Ishikawa (cell line): ENCODE data around the gene ITIH3.

Experiments
- CEBPB ChIP-seq: IDR thresholded peaks from 2 replicates; pipeline ENCODE4 v1.6.1; 2012
- CREB1 ChIP-seq: IDR thresholded peaks from 2 replicates; pipeline ENCODE4 v1.6.1; 2012; ENCODE audit warnings: low read depth
- EGR1 ChIP-seq: IDR thresholded peaks from 2 replicates; pipeline ENCODE4 v1.6.1; 2012
- EP300 ChIP-seq: IDR thresholded peaks from 2 replicates; pipeline ENCODE4 v1.6.1; 2012; ENCODE audit warnings: borderline replicate concordance
- FOXM1 ChIP-seq: IDR thresholded peaks from 2 replicates; pipeline ENCODE4 v1.6.1; 2012; ENCODE audit warnings: low read depth, borderline replicate concordance
- MAX ChIP-seq: IDR thresholded peaks from 2 replicates; pipeline ENCODE4 v1.6.1; 2012
- NFIC ChIP-seq: IDR thresholded peaks from 2 replicates; pipeline ENCODE4 v1.6.1; 2012
- RAD21 ChIP-seq: IDR thresholded peaks from 2 replicates; pipeline ENCODE4 v1.6.1; 2012; ENCODE audit warnings: low read depth
- REST ChIP-seq: IDR thresholded peaks from 2 replicates; pipeline ENCODE4 v1.6.1; 2012; ENCODE audit warnings: low read depth, mild to moderate bottlenecking
- TAF1 ChIP-seq: IDR thresholded peaks from 2 replicates; pipeline ENCODE4 v1.6.1; 2012; ENCODE audit warnings: low read depth, mild to moderate bottlenecking
- TCF12 ChIP-seq: IDR thresholded peaks from 2 replicates; pipeline ENCODE4 v1.6.1; 2012; ENCODE audit warnings: low read depth
- TEAD4 ChIP-seq: IDR thresholded peaks from 2 replicates; pipeline ENCODE4 v1.6.1; 2012
- YY1 ChIP-seq: IDR thresholded peaks from 2 replicates; pipeline ENCODE4 v1.6.1; 2012; ENCODE audit warnings: low read depth
- ZBTB7A ChIP-seq: IDR thresholded peaks from 2 replicates; pipeline ENCODE4 v1.6.1; 2012; ENCODE audit warnings: low read depth
- TF ChIP-seq, protein P1 (sequence below): IDR thresholded peaks from 2 replicates; pipeline ENCODE4 v1.6.1; 2012

Gene ITIH3

DNA sequence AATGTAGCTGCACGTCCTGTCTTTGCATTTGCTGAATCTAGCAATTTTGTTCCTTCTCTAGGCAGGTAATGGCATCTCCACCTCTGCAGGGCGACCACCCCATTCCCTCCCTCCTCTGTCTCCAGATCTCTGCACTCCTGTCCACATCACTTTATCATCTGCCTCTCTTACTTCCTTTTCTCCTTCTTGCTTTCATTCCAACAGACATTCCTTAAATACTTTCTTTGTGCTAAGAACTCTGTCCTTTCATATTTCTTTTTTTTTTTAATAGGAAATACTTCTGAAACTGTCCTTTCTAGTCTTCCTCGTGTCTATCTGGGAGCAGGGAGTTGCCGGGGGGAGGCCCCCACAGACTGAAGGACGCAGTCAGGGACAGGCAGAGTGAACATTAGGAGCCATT, 7.2 kb downstream of the ITIH3 start:
- TF ChIP-seq CEBPB (no peak), EGR1 (no peak), CREB1 (no peak), YY1 (no peak), RAD21 (no peak), REST (no peak), EP300 (no peak), NFIC (no peak), TEAD4 (no peak), MAX (no peak), TCF12 (no peak), ZBTB7A (no peak), FOXM1 (no peak), TAF1 (no peak)
- TF ChIP-seq, protein P1, sequence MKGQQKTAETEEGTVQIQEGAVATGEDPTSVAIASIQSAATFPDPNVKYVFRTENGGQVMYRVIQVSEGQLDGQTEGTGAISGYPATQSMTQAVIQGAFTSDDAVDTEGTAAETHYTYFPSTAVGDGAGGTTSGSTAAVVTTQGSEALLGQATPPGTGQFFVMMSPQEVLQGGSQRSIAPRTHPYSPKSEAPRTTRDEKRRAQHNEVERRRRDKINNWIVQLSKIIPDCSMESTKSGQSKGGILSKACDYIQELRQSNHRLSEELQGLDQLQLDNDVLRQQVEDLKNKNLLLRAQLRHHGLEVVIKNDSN, result no peak

DNA sequence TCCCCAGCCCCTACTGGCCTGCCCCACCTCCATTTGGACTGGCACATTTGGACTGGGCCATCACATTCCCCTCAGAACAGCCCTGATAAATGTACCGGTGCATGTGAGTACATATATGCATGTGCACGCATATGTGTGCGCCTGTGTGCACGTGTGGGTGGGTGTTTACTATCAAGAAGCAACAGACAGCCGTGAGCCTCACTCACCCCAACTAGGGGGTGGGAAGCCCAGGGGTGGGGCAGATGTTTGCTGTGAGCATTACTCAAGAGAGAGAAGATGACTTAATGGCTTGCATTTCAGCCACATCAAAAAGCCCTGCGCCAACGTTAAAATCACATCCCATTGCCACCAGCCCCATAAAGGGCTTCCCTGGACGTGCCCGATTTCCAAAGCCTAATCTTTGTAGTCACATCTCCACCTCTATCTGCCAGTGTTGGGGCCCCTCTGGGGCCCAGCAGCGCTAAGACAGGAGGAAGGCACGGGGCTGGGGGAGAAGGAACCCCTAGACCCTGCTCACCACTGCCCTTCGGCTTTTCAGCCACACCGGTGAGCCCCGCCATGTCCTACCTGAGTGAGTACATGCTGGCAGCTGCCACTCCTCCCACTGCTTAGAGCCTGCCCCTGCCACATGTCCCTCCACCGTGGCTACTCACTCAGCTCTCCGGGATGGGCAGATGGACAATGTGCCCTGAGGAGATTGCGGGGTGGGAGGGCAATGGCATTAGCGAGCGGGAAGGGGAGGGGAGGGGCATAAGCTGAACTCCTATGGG, 10.9 kb downstream of the ITIH3 start:
- no peak for TF ChIP-seq FOXM1
- no peak for TF ChIP-seq EGR1
- no peak for TF ChIP-seq MAX
- no peak for TF ChIP-seq TCF12
- no peak for TF ChIP-seq NFIC
- TF ChIP-seq EP300, result no peak
- TF ChIP-seq REST, result no peak
- no peak for TF ChIP-seq TEAD4
- no peak for TF ChIP-seq ZBTB7A
- TF ChIP-seq, protein P1, result no peak
- no peak for TF ChIP-seq CEBPB
- no peak for TF ChIP-seq RAD21
- TF ChIP-seq YY1, result no peak
- TF ChIP-seq TAF1, result no peak
- TF ChIP-seq CREB1, result no peak

DNA sequence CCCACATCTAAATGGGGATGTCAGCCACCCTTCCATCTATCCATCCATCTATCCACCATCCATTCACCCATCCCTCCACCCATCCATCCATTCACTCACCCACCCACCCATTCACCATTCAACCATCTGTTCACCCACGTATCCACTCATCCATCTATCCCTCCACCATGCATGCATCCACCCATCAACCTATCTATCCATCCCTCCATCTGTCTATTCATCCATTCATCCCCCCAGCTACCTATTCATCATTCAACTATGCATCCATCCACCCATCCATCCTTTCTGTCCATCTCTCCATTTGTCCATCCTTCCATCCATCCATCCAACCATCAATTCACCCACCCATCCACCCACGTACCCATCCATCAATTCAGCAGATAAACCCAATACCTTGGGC, 14.6 kb downstream of the ITIH3 start:
- TF ChIP-seq TAF1, result no peak

DNA sequence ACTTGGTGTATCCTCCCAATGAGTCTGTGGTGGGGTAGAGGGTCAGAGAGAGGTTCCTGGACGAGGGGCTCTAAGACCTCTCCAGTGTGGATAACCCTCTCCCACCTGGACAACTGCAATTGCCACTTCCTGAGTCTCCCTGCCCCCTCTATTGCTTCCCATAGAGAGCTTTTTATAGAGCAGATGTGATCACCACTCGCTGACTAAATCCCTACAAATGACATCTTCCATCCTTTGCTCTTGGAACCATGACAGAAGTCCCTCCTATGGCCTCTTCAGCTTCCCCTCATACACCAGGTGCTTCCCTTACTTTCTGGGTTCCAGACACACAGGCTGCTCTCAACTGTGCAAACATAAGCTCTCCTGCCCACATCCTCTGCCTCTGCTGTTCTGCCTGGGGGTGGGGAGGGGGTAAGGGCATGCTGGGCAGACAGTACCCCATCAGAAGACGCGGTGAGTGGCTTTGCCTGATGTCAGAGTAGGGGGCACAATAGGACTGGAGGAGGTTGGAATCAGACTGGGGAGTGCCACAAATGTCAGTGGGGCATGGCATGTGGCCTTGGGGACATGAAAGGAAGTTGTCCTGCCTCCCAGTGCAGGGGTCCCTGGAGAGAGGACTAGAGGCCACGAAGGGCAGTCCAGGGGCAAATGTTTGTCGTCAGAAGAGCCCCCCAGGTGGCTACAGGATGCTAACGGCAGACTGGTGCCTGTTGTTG, 15.2 kb downstream of the ITIH3 start:
- TF ChIP-seq EP300 (no peak), MAX (no peak), REST (no peak), ZBTB7A (no peak), EGR1 (no peak), TAF1 (no peak), TCF12 (no peak), FOXM1 (no peak), CREB1 (no peak), RAD21 (no peak), YY1 (no peak)
